ENCODE measurements around the gene VPS41. TPM values are rescaled to one million over a fixed set of nuclear protein-coding genes. Genes with fewer than 3 reads are reported as not detected.
A peak's percentile ranks its signal among the peaks of the same experiment; 100 is the strongest.

Gene VPS41
- total RNA-seq, 1 experiment from 2014 or later = 31.4 TPM

DNA sequence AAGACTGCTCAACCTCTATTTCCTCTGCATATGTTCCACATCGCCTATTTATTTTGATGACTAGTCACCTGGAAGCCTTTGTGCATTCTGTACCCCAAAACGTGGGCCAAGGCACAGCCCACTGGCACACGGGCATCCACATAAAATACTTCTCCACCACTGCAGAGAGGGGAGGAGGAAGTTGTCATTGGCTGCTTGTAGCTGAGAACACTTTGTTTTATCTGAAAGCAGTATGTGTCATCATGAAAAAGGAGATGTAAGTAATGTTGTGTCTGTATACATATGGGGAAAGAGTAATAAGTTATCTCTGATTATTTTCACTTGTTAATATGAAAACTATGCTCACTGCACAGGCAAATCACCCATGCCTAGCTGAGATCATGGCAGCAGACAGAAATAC, 229.6 kb downstream of the VPS41 start:
- ChIA-PET CTCF (interaction anchor here (0.6 to 2.0 kb wide), 2 partner anchors 12 to 229 kb away, joined by 3 to 4 read pairs; no protein-coding TSS in a partner anchor), POLR2A (no interaction called here)
- no TSS peak for BruUV-seq (replicated peaks)
- no peaks in the 10 kb centered on the region for H3K27me3 Mint-ChIP-seq (ENCODE audit: insufficient read depth, unreplicated experiment)
- TF ChIP-seq, protein P1, sequence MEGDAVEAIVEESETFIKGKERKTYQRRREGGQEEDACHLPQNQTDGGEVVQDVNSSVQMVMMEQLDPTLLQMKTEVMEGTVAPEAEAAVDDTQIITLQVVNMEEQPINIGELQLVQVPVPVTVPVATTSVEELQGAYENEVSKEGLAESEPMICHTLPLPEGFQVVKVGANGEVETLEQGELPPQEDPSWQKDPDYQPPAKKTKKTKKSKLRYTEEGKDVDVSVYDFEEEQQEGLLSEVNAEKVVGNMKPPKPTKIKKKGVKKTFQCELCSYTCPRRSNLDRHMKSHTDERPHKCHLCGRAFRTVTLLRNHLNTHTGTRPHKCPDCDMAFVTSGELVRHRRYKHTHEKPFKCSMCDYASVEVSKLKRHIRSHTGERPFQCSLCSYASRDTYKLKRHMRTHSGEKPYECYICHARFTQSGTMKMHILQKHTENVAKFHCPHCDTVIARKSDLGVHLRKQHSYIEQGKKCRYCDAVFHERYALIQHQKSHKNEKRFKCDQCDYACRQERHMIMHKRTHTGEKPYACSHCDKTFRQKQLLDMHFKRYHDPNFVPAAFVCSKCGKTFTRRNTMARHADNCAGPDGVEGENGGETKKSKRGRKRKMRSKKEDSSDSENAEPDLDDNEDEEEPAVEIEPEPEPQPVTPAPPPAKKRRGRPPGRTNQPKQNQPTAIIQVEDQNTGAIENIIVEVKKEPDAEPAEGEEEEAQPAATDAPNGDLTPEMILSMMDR (IDR thresholded peaks at IDR 0.05; ENCODE audit: unreplicated experiment) = no peak
- no peak overlapping the region for H3K4me3 Mint-ChIP-seq (ENCODE audit: unreplicated experiment)
- peaks cover 16% of the 10 kb centered on the region for H3K4me1 Mint-ChIP-seq (ENCODE audit: insufficient read depth, unreplicated experiment)
- no peaks in the 10 kb centered on the region for H3K36me3 Mint-ChIP-seq (ENCODE audit: insufficient read depth, unreplicated experiment)
- H3K9me3 Mint-ChIP-seq (ENCODE audit: unreplicated experiment) = no peaks in the 10 kb centered on the region
- peak; percentile 26 for DNase-seq (ENCODE audit: unreplicated experiment)
- intact Hi-C loops (cut with micrococcal nuclease) = no loop called here
- H3K27ac Mint-ChIP-seq (ENCODE audit: low read depth, unreplicated experiment) = peak overlapping the region; percentile 70

DNA sequence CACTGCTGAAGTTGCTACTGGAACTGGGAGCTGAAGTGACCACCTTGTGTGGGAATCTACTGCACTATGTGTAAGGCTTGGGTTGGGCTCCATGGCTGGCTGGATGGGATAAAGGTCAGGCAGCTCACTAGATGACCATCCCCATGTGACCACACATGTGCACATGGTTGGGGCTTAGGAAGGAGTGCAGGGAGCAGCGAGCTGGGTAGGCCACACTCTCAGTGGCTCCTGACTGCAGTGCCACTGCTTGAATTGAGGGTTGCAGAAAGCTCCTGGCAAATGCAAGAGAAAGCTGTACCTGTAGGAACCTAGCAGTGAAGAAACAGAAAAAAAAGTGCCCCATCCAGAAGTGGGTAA, 230.3 kb downstream of the VPS41 start:
- H3K4me3 Mint-ChIP-seq (ENCODE audit: unreplicated experiment) = no peak overlapping the region
- ChIA-PET POLR2A (interaction anchor here (0.6 kb wide), 1 partner anchor 149 kb away, joined by 3 read pairs; no protein-coding TSS in a partner anchor), CTCF (interaction anchor here (0.6 to 2.0 kb wide), 4 partner anchors 13 to 825 kb away, joined by 3 to 5 read pairs (median 4); no protein-coding TSS in a partner anchor)
- peaks cover 24% of the 10 kb centered on the region for H3K4me1 Mint-ChIP-seq (ENCODE audit: insufficient read depth, unreplicated experiment)
- H3K9me3 Mint-ChIP-seq (ENCODE audit: unreplicated experiment) = no peaks in the 10 kb centered on the region
- TF ChIP-seq, protein P1 (IDR thresholded peaks at IDR 0.05; ENCODE audit: unreplicated experiment) = no peak
- no peaks in the 10 kb centered on the region for H3K36me3 Mint-ChIP-seq (ENCODE audit: insufficient read depth, unreplicated experiment)
- peak overlapping the region; percentile 70 for H3K27ac Mint-ChIP-seq (ENCODE audit: low read depth, unreplicated experiment)
- intact Hi-C loops (cut with micrococcal nuclease) = no loop called here
- no TSS peak for BruUV-seq (replicated peaks)
- no peak for DNase-seq (ENCODE audit: unreplicated experiment)
- no peaks in the 10 kb centered on the region for H3K27me3 Mint-ChIP-seq (ENCODE audit: insufficient read depth, unreplicated experiment)

DNA sequence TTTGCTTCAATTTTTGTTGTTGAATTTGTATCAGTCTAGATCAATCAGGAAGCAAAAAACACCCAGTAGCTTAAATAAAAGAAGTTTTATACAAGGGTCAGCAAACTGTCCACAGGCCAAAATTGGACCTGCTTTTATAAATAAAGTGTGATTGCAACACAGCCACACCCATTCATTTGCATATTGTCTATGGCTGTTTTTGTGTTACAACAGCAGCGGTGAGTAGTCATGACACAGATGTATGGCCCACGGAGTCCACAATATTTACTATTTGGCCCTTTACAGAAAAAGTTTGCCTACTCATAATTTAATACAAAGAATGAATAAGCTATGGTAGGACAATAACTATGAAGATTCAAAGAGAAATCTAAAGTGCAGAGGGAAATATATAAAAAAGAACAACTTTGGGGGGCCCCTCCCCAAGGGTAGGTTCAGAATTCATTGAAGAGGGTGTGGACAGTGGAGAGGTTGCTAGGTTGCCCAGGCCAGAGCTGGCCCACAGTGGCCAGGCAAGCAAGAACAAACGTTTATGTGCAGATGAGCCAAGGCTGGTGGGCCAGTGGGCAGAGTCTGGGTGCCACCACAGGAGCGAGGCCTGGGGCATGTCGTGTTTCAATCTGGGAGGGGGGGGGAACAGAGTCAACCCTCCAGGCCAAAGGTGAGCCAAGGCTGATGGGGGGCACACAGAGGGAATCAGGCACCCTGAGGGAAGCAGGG, 230.9 kb downstream of the VPS41 start:
- no peaks in the 10 kb centered on the region for H3K36me3 Mint-ChIP-seq (ENCODE audit: insufficient read depth, unreplicated experiment)
- ChIA-PET POLR2A (interaction anchor here (0.6 kb wide), 2 partner anchors 107 to 148 kb away, joined by 3 read pairs; no protein-coding TSS in a partner anchor), CTCF (interaction anchor here (0.6 to 2.0 kb wide), 4 partner anchors 13 to 825 kb away, joined by 3 to 5 read pairs (median 4); no protein-coding TSS in a partner anchor)
- peak overlapping the region; percentile 70 for H3K27ac Mint-ChIP-seq (ENCODE audit: low read depth, unreplicated experiment)
- H3K4me3 Mint-ChIP-seq (ENCODE audit: unreplicated experiment) = no peak overlapping the region
- no TSS peak for BruUV-seq (replicated peaks)
- H3K9me3 Mint-ChIP-seq (ENCODE audit: unreplicated experiment) = no peaks in the 10 kb centered on the region
- peaks cover 26% of the 10 kb centered on the region for H3K4me1 Mint-ChIP-seq (ENCODE audit: insufficient read depth, unreplicated experiment)
- TF ChIP-seq, protein P1 (IDR thresholded peaks at IDR 0.05; ENCODE audit: unreplicated experiment) = no peak
- H3K27me3 Mint-ChIP-seq (ENCODE audit: insufficient read depth, unreplicated experiment) = no peaks in the 10 kb centered on the region
- DNase-seq (ENCODE audit: unreplicated experiment) = no peak
- intact Hi-C loops (cut with micrococcal nuclease) = no loop called here

DNA sequence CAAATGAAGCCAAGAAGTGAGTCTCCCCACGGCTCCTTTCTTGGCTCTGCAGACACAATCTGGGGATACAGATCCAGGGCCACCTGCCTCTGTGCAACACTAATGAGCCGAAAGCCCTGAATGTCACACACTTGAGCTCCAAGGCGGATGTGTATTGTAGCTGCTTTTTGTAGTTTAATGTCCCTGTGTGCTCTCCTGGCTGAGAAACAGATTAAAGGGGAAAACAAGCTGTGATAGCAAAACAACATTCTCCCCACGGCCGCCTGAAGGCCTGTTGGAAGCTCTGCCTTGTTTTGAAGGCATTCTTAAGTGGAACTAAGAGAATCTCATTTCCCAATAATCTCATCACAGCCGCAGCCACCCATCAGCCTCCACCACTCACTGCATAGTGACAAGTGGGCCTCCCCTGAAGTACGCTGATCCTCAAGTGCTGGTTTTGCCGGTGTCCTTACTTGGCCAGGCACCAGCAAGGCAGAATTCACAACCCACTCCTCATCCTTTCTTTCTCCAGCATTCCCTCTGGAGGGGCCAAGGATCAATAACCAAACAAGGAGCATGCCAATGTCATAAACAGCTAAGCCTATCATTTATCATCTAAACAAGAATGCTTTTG, 233.4 kb downstream of the VPS41 start:
- ChIA-PET CTCF (no interaction called here), POLR2A (no interaction called here)
- Mint-ChIP-seq H3K36me3 (ENCODE audit: insufficient read depth, unreplicated experiment) (no peaks in the 10 kb centered on the region), H3K4me1 (ENCODE audit: insufficient read depth, unreplicated experiment) (peaks cover 36% of the 10 kb centered on the region), H3K27ac (ENCODE audit: low read depth, unreplicated experiment) (no peak overlapping the region), H3K9me3 (ENCODE audit: unreplicated experiment) (no peaks in the 10 kb centered on the region), H3K27me3 (ENCODE audit: insufficient read depth, unreplicated experiment) (no peaks in the 10 kb centered on the region), H3K4me3 (ENCODE audit: unreplicated experiment) (no peak overlapping the region)
- DNase-seq (ENCODE audit: unreplicated experiment) = no peak
- TF ChIP-seq, protein P1 (IDR thresholded peaks at IDR 0.05; ENCODE audit: unreplicated experiment) = no peak
- intact Hi-C loops (cut with micrococcal nuclease) = no loop called here
- no TSS peak for BruUV-seq (replicated peaks)
